Muscle layer of colon (tissue), 2 donors: Measurements from ENCODE around the gene HOXA1.

Source experiments
- H3K27ac ChIP-seq: one replicate; pipeline ENCODE4 v1.7.0; 2013; ENCODE audit warnings: low read depth, mild to moderate bottlenecking, low read length, moderate library complexity
- H3K27me3 ChIP-seq, 2 donors: one replicate each; pipeline ENCODE4 v1.7.0; 2013; ENCODE audit warnings: low read length in 2 of 2, mild to moderate bottlenecking in 2 of 2; ENCODE audit not compliant: insufficient read depth in 2 of 2, control insufficient read depth in 1 of 2
- H3K36me3 ChIP-seq: one replicate; pipeline ENCODE4 v1.7.0; 2013; ENCODE audit warnings: mild to moderate bottlenecking, low read length; ENCODE audit not compliant: insufficient read depth
- H3K4me1 ChIP-seq: one replicate; pipeline ENCODE4 v1.7.0; 2013; ENCODE audit warnings: mild to moderate bottlenecking, low read length; ENCODE audit not compliant: insufficient read depth
- H3K4me3 ChIP-seq, 2 donors: one replicate each; pipeline ENCODE4 v1.7.0; 2013; ENCODE audit warnings: low read length in 2 of 2, low read depth in 1 of 2, mild to moderate bottlenecking in 1 of 2, moderate library complexity in 1 of 2
- H3K9ac ChIP-seq: one replicate; pipeline ENCODE4 v1.7.0; 2013; ENCODE audit warnings: low read length
- H3K9me3 ChIP-seq: one replicate; pipeline ENCODE4 v1.7.0; 2013; ENCODE audit warnings: mild to moderate bottlenecking, low read length
- donor health status: abdominal sarcoma.
- donor health status: Adenocarcinoma of cecum.

Gene HOXA1

DNA sequence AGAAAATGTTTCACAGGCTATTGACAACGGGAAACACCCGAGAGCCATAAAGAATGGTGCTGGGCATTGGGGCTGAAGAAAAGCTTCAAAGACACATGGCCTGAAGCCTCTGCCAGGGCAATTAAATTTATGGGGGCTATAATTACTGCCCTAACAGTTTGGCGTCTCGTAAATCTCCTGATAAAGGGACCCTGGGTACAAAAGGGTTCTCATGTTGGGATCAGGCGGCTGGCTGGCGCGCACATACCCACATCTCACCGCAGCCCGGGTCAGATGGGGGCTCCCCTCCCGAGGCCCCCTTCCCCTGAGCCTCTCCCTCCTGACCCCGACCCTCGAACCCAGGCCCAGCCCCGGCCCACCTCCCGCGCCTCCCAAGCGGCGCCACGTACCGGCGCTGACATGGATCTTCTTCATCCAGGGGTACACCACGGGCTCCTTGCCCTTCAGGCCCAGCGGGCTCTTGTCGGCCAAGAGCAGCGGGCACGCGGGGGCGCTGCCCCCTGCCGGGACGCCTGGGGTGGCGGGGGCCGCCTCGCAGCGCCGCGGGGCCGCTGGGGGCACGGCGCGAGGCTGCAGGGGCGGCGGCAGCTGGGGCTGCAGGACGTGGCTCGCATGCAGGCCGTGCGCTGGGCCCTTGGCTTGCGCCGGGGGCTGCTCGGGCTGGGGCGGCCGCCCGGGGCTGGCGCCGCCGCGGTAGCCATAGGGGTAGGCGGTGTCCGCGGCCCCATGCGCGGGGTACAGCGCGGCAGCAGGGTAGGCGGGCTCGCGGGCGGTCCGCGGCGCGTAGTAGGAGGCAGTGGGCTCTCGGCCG lies 34.1 kb upstream of the HOXA1 start:
- Histone ChIP-seq H3K27ac (peak overlapping the region; percentile 67), H3K4me3 (peak overlapping the region; percentile 33 to 34), H3K4me1 (peaks cover 82% of the 10 kb centered on the region), H3K9ac (peak overlapping the region; percentile 13), H3K36me3 (no peaks in the 10 kb centered on the region), H3K27me3 (no peaks in the 10 kb centered on the region), H3K9me3 (no peaks in the 10 kb centered on the region)

DNA sequence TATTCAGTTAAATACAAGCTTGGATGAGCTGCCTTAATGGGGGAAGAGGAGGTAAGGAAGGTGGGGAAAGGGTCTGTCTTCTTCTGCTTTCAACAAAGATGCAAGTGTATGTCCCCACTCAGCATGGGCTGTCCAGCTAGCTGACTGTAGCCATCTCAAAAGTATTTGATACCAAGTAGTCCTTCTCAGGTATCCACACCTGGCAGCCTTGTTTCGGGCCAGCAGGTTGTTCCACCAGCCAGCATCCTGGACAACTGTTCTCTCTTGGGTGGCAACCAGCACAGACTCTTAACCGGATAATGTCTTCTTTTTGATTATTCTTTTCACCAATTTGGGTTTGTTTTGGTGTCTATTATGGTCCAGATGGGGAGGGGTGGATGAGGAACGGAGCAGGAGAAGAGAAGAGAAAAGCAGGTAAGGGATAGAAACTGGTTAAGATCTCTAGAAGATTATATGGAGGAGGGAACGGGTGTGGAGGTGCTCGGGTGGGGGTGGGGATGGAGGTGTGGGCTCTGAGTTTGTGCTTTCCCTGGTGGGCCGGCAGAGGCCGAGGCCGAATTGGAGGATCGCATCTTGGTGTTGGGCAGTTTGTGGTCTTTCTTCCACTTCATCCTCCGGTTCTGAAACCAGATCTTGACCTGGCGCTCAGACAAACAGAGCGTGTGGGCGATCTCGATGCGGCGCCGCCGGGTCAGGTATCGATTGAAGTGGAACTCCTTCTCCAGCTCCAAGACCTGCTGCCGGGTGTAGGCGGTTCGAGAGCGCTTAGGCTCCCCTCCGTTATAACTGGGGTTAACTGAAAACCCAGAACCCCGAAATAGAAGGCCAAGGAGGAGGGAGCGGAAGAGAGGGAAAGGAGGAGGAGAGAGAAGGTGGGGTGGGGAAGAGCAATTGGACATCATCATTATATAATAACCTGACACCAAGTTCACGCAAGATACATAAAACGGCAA lies 33.3 kb upstream of the HOXA1 start:
- peak overlapping the region; percentile 33 to 34 for H3K4me3 ChIP-seq
- peak overlapping the region; percentile 13 for H3K9ac ChIP-seq
- H3K36me3 ChIP-seq: peaks cover 4% of the 10 kb centered on the region
- H3K27ac ChIP-seq: peak overlapping the region; percentile 61
- H3K4me1 ChIP-seq: peaks cover 80% of the 10 kb centered on the region
- no peaks in the 10 kb centered on the region for H3K27me3 ChIP-seq
- H3K9me3 ChIP-seq: no peaks in the 10 kb centered on the region

DNA sequence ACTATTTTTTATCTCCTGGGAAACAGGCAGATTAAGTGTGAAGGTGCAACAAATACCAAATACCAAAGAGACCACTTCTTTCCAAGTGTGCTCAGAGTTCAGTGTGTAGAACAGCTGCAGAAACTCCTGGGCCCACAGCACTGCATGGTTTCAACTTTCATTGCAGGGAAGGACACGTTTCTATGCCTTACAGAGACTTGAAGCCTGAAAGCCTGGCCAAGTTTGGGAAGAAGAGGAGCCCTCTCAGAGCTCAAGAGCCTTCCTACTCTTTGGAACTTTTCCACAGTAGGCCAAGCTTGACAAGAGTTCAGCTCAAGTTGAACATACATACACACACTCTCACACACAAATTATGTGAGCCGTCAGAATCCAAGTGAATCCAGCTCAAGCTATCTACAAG lies 32.2 kb upstream of the HOXA1 start:
- peak overlapping the region; percentile 51 for H3K27ac ChIP-seq
- H3K27me3 ChIP-seq: no peaks in the 10 kb centered on the region
- no peaks in the 10 kb centered on the region for H3K9me3 ChIP-seq
- peaks cover 74% of the 10 kb centered on the region for H3K4me1 ChIP-seq
- H3K36me3 ChIP-seq: peaks cover 4% of the 10 kb centered on the region
- no peak overlapping the region for H3K4me3 ChIP-seq
- no peak overlapping the region for H3K9ac ChIP-seq

DNA sequence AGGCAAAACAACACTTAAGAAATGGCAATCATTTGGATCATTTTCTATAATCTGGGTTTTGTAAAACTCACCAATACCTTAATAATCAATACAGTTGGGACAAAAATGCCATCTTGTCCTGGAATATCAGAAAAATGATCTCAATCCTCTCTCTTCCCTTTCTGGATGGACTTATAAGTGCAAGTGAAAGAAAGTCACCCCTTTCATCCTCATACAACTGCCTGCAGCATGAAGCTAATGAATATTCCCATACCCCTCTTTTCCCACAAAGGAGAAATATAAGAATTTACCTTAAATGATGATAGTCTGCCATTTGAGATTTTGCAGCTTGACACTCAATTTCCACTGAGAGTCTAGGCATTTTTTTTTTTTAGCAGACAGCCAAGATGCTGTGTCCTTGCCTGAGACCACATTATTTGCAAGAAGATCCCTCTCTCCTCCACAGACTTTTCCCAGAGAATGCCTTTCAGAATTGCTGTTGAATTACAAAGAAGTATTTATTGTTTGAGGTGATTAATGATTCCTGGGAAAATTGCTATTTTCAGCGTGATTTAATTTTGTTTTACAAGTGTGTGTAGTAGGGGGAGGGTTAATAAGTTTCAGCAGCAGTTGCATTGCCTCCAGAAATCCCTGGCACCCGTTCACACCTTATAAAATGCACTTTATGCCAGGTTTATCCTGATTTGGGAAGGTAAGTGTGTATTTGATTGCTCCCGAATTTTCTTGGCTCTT lies 31.0 kb upstream of the HOXA1 start:
- peaks cover 64% of the 10 kb centered on the region for H3K4me1 ChIP-seq

DNA sequence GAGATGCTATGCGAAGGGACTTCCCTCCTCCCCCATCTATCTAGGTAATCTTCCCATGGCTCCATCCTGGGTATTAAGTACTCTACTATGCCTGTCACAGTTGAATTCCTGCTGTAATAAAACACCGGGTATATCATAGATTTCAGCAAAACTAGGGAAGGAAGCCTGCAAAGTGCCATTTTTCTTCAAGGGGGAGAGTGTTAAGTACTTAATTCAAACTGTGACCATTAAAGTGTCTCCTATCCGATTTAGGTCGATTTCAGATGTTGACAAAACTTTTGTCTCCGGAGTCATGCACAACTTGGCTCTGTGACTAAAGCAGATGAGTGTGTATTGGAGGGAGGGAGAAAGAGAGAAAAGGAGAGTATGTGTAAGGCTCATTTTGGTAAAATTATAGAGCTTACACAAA lies 30.2 kb upstream of the HOXA1 start:
- H3K27ac ChIP-seq: peak overlapping the region; percentile 14
- no peak overlapping the region for H3K9ac ChIP-seq
- H3K27me3 ChIP-seq: no peaks in the 10 kb centered on the region
- no peaks in the 10 kb centered on the region for H3K9me3 ChIP-seq
- H3K36me3 ChIP-seq: peaks cover 4% of the 10 kb centered on the region
- H3K4me3 ChIP-seq: no peak overlapping the region
- peaks cover 63% of the 10 kb centered on the region for H3K4me1 ChIP-seq

More for the DNA sequence above, 31.0 kb upstream of the HOXA1 start:
- no peak overlapping the region for H3K4me3 ChIP-seq
- H3K36me3 ChIP-seq: peaks cover 4% of the 10 kb centered on the region
- no peaks in the 10 kb centered on the region for H3K9me3 ChIP-seq
- H3K27ac ChIP-seq: no peak overlapping the region
- H3K27me3 ChIP-seq: no peaks in the 10 kb centered on the region
- no peak overlapping the region for H3K9ac ChIP-seq

DNA sequence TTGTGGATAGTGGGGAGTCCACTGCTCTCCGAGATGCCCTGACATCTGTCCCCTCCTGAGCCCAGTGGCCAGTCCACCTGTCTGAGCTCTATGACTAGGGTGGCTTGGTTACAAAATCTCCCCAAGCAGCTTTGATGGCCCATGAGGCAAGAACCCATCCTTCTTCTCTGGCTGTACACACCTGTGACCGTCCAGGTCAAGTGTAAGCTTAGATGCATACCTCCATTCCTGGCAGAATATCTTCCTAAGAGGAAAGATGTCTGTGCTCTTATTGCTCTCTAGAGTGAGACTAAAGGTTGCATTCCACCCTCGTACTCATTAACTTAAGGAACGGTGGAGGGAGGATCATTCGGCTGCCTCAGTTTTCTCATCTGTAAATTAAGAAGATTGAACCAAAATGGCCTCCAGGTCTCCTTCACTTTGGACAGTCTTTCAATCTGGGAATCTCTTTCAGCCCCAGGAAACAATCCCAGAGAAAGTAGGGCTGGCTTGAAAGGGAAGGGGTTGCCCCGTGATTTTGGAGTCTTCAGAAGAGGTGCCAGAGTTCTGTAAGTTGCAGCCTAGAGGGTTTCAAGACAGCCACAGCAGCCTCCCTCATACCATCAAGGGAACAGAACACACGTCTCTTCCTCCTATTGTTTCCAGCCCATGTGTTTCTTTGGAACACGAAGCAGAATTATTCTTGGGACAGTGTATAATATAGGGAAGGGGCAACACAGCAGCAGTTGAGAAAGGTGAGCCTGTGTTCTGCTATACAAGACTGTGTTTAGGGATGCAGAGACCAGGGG lies 29.3 kb upstream of the HOXA1 start:
- peaks cover 72% of the 10 kb centered on the region for H3K4me1 ChIP-seq
- no peaks in the 10 kb centered on the region for H3K9me3 ChIP-seq
- H3K36me3 ChIP-seq: peaks cover 4% of the 10 kb centered on the region
- no peak overlapping the region for H3K4me3 ChIP-seq
- no peak overlapping the region for H3K9ac ChIP-seq
- peak overlapping the region; percentile 61 for H3K27ac ChIP-seq
- no peaks in the 10 kb centered on the region for H3K27me3 ChIP-seq

DNA sequence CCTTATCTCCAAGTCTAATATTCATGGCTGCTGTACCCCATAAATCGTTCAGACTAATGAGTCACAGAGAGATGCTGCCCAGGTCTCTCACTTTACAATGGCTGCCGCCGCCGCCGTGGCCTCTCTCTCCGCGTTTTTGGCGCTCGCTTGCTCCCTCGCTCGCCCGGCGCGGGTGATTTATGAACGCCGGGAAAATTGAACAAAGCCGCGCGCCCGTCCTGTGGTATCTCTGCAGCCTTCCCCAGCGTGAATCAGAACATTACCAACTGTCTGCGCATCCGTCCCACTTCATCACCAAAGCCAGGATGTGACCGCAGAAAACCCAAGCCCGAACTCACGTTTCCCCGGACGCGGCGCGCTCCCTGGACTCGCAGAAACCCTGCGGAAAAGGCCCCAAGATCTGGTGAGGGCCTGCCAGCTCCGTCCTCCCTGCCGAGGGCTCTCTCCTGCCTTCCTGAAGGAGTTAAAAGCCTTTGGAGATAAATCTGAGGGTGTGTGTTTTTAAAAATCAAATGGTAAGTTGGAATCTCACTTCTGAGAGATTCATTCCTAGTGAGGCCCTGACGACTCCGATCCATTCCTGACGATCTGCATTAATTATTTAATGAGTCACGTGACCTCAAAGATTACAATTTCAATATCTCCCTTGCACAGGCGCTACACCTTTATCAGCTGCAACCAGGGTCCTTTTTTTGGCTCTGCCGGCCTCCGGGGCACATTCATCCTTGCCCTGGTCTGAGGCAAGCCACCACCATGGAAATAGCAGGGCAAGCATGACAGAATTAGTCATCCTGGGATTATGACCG lies 28.5 kb upstream of the HOXA1 start:
- Histone ChIP-seq H3K27ac (peak overlapping the region; percentile 61), H3K9me3 (no peaks in the 10 kb centered on the region), H3K4me3 (peak overlapping the region in 1 of 2 donors; percentile 33), H3K36me3 (peaks cover 8% of the 10 kb centered on the region), H3K9ac (no peak overlapping the region), H3K4me1 (peaks cover 73% of the 10 kb centered on the region), H3K27me3 (no peaks in the 10 kb centered on the region)

DNA sequence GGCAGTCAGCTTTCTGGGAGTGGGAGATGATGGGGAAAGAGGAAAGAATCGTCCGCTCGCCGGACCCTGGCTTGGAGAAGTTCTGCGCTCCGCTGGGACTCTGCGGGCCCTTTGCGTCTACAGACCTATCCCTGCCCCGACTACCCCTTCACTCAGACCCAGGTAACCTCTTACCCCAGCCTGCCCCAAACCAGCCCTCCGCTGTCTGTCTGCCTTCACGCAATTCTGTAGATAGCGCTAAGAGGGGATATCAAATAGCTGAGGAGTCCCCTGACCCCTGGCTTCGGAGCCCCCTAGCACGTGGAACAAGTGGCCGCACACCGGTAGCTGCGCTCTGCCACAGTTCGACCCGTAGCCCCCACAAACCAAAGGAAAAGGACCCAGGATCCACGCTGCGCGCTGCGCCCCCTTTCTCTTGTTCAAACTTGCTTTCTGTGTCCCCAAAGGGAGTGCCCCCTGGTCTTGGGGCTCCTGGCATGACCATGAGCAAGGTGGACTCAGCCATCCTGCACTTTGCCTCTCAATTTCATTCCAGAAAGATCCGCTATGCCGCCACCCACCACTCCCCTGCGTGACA lies 27.8 kb upstream of the HOXA1 start:
- Histone ChIP-seq H3K27me3 (no peaks in the 10 kb centered on the region), H3K27ac (peak overlapping the region; percentile 53), H3K9ac (no peak overlapping the region), H3K4me3 (peak overlapping the region in 1 of 2 donors; percentile 33), H3K4me1 (peaks cover 70% of the 10 kb centered on the region), H3K36me3 (peaks cover 10% of the 10 kb centered on the region), H3K9me3 (no peaks in the 10 kb centered on the region)

DNA sequence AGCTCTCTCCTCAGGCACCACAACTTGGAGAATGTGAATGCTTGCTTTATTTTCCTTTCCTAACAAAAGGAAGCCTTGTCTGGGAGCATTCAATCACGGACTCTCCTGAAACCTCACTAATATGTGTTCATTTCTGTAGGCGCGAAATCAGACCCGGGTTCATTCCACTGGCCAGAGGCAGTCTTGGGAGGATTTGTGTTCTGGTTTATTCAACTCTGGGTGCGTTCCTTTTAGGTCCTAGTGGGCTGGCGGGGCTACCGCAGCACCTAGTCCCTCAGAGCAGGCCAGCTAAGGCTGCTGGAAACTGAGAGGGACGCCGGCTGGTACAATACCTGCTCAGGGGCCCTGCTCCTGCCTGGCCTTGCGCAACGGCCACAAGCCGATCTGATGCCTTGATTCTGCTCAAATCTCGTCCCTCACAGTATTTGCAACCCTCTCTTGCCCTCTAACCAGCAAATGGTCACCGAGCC lies 27.2 kb upstream of the HOXA1 start:
- H3K27ac ChIP-seq: peak overlapping the region; percentile 53
- peak overlapping the region in 1 of 2 donors; percentile 8 for H3K4me3 ChIP-seq
- H3K36me3 ChIP-seq: peaks cover 10% of the 10 kb centered on the region
- H3K9ac ChIP-seq: no peak overlapping the region
- peaks cover 69% of the 10 kb centered on the region for H3K4me1 ChIP-seq
- no peaks in the 10 kb centered on the region for H3K27me3 ChIP-seq
- H3K9me3 ChIP-seq: no peaks in the 10 kb centered on the region
